B cell (primary cell): Measurements from ENCODE around the gene ZBTB6. TPM values are rescaled to one million over a fixed set of nuclear protein-coding genes. Genes with fewer than 3 reads are reported as not detected.

Experiments
- ATAC-seq: fragments of 200-7000 bp; cut with Tn5 transposase; one replicate; pipeline ENCODE4 v1.10.0; 2021; ENCODE audit warnings: low read depth, mild to moderate bottlenecking, moderate number of reproducible peaks, moderate library complexity
- CTCF ChIA-PET: fragments of 350-600 bp; sonication (Branson Sonifier 250); formaldehyde crosslinking; loops from one replicate; lab custom pipeline; 2021; ENCODE audit warnings: antibody characterized with exemption, inconsistent platforms; lab: Charles Lee
- POLR2A ChIA-PET: fragments of 350-600 bp; sonication (Branson Sonifier 250); formaldehyde crosslinking; loops from one replicate; lab custom pipeline; 2021; ENCODE audit warnings: antibody characterized with exemption; lab: Charles Lee
- DNase-seq: peaks from one replicate; pipeline ENCODE4 v3.0.0; 2013
- H2AFZ ChIP-seq: 2 replicates; pipeline ENCODE4 v1.6.1; 2012; ENCODE audit warnings: mild to moderate bottlenecking, low read depth, low read length; ENCODE audit not compliant: insufficient read depth, poor library complexity, severe bottlenecking
- H3K27ac ChIP-seq, 2 donors: 1 replicate in 1 of 2; 2 replicates in 1 of 2; pipeline ENCODE4 v1.5.1; 2012 to 2013; ENCODE audit warnings: low read length in 2 of 2, mild to moderate bottlenecking in 2 of 2, moderate library complexity in 1 of 2
- H3K27me3 ChIP-seq, 4 experiments: fragments of 200-600 bp in 1 of 4; sonication (generic) in 1 of 4; replicated peaks in 1 of 4; 1 replicate in 2 of 4; 2 replicates in 2 of 4; pipeline versions ENCODE4 v1.6.1 to v1.7.0; 2013 to 2016; ENCODE audit warnings: low read length in 3 of 4, mild to moderate bottlenecking in 2 of 4, mixed read lengths in 1 of 4, moderate library complexity in 1 of 4; ENCODE audit not compliant: insufficient read depth in 4 of 4, control insufficient read depth in 3 of 4; ENCODE audit errors: control extremely low read depth in 1 of 4
- H3K36me3 ChIP-seq, 2 experiments: replicated peaks in 1 of 2; 1 replicate in 1 of 2; 2 replicates in 1 of 2; pipeline versions ENCODE4 v1.6.1 to v1.7.1; 2013; ENCODE audit warnings: low read length in 1 of 2; ENCODE audit not compliant: insufficient read depth in 2 of 2, control insufficient read depth in 1 of 2; ENCODE audit errors: control extremely low read depth in 1 of 2, extremely low read depth in 1 of 2
- H3K4me1 ChIP-seq, 2 donors: fragments of 200-600 bp in 1 of 2; sonication (generic) in 1 of 2; 1 replicate in 1 of 2; 2 replicates in 1 of 2; pipeline versions ENCODE4 v1.5.1 to v1.6.1; 2013 to 2017; ENCODE audit warnings: low read length in 2 of 2; ENCODE audit not compliant: control insufficient read depth in 2 of 2, insufficient read depth in 2 of 2
- H3K4me2 ChIP-seq: replicated peaks from 2 replicates; pipeline ENCODE3; 2012; ENCODE audit warnings: mild to moderate bottlenecking, low read depth, low read length; ENCODE audit not compliant: poor library complexity, severe bottlenecking
- H3K4me3 ChIP-seq, 5 experiments: fragments of 200-600 bp in 1 of 5; sonication (generic) in 1 of 5; 1 replicate in 3 of 5; 2 replicates in 2 of 5; pipeline versions ENCODE4 v1.5.1 to v1.7.0; 2011 to 2016; ENCODE audit warnings: low read length in 4 of 5, mild to moderate bottlenecking in 4 of 5, low read depth in 2 of 5, control low read depth in 1 of 5, moderate library complexity in 1 of 5; ENCODE audit not compliant: insufficient read depth in 1 of 5; ENCODE audit errors: control extremely low read depth in 1 of 5, extremely low read depth in 1 of 5
- H3K79me2 ChIP-seq: fragments of 200-600 bp; sonication (generic); one replicate; pipeline ENCODE4 v1.6.0; 2016; ENCODE audit warnings: low read length; ENCODE audit not compliant: control insufficient read depth, insufficient read depth
- H3K9ac ChIP-seq: fragments of 200-600 bp; sonication (generic); 2 replicates; pipeline ENCODE4 v1.6.1; 2017; ENCODE audit warnings: mild to moderate bottlenecking, low read length, moderate library complexity
- H3K9me3 ChIP-seq, 3 donors: one replicate each; pipeline versions ENCODE4 v1.6.1 to v1.7.1; 2013; ENCODE audit warnings: low read length in 2 of 3; ENCODE audit not compliant: control insufficient read depth in 2 of 3, insufficient read depth in 1 of 3; ENCODE audit errors: control extremely low read depth in 1 of 3
- H4K20me1 ChIP-seq: 2 replicates; pipeline ENCODE4 v1.6.0; 2012; ENCODE audit warnings: mild to moderate bottlenecking, low read length; ENCODE audit not compliant: insufficient read depth, control insufficient read depth, poor library complexity, severe bottlenecking
- H3K27ac Mint-ChIP-seq: one replicate; pipeline ENCODE4 v1.8.0; 2021; ENCODE audit warnings: mixed read lengths
- H3K27me3 Mint-ChIP-seq: one replicate; pipeline ENCODE4 v1.8.0; 2021; ENCODE audit warnings: mixed read lengths
- H3K4me1 Mint-ChIP-seq: one replicate; pipeline ENCODE4 v1.8.0; 2021; ENCODE audit warnings: mixed read lengths
- H3K4me3 Mint-ChIP-seq: one replicate; pipeline ENCODE4 v1.8.0; 2021; ENCODE audit warnings: mixed read lengths
- H3K9me3 Mint-ChIP-seq: one replicate; pipeline ENCODE4 v1.8.0; 2022; ENCODE audit warnings: mixed read lengths; ENCODE audit not compliant: insufficient read depth
- EZH2 ChIP-seq: IDR thresholded peaks from 2 replicates; pipeline ENCODE4 v1.6.1; 2012; ENCODE audit warnings: borderline replicate concordance, low read depth, mild to moderate bottlenecking, moderate library complexity, low read length; ENCODE audit not compliant: insufficient read depth, poor library complexity, severe bottlenecking
- WGBS: methylation state at CpG from one replicate; pipeline ENCODE4 v1.1.5; 2013; ENCODE audit warnings: missing lambda C conversion rate; ENCODE audit not compliant: insufficient coverage; 5-methylcytosine and 5-hydroxymethylcytosine counted together
- intact Hi-C: fragments of 100-400 bp; cut with micrococcal nuclease; formaldehyde crosslinking; loops from one replicate; pipeline ENCODE4 v1.10.0; 2022
- polyA plus RNA-seq: library from polyadenylated mRNA; depleted of rRNA; stranded (reverse); fragments of >200 nt; gene quantifications from 2 replicates; pipeline ENCODE4 v1.2.3, GENCODE V29; 2012
- total RNA-seq, 2 donors: library from RNA; stranded (reverse); fragments of 120-200 nt in 1 of 2; gene quantifications; 1 replicate in 1 of 2; 2 replicates in 1 of 2; pipeline versions ENCODE4 v1.2.3 to v1.2.4, GENCODE V29; 2013 to 2022
- TF ChIP-seq, protein P1 (sequence below): fragments of 200-600 bp; IDR thresholded peaks from one replicate; pipeline ENCODE4 v1.8.0; 2022; ENCODE audit warnings: antibody characterized with exemption, mild to moderate bottlenecking

The ZBTB6 gene
- total and polyA plus RNA-seq, 2 donors (not counting 1 experiment from before 2014, with no cell fraction given): 1.3 to 19.9 TPM

DNA sequence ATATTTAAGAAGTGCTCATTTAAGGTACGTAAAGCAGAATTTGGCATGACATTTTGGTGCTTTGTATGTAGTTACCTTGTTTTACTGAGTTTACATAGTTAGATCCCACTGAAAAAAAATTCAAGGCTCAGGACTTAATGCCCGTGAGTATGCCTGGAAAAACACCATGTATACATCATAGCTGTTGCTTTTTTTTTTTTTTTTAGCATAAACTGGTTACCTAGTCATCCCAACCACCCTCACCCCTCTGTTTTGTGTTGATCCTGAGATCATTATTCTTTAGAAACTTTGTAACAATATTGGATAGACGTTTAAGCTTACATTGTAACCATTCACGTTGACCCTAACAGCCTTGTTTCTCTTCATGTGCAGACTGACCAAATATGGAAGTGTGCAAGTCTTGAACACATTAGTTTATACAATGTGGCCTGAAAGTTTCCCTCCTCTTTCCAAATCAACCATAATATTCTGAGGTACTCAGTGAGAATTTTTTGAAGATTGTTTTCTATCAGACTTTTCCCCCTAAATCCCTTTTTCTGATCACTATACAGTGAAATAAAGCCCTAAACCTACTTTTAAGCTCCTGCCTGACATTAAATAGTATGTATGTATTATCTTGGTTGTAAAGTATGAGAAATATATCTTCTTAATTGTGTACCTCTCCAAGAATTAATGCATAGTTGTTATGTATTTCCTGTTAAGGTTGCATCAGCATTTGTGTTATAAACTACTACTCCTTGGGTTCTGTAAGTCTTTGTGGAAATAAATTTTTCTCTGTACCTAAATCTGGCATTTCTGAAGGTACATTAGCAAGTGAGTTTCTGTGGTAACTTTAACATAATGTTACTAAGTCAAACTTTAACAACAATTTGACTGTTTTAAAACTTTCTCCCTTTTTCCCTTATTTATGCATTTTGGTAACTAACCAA lies 32.1 kb upstream of the ZBTB6 start:
- H3K27me3 ChIP-seq: no peaks in the 10 kb centered on the region
- peaks cover 47% of the 10 kb centered on the region for H3K4me1 Mint-ChIP-seq
- intact Hi-C loops: loop anchor here (10.0 kb wide), 1 partner anchor 680 kb away; the partner anchor contains the start of genes MRRF and RBM18
- no peak overlapping the region for H3K4me2 ChIP-seq
- TF ChIP-seq, protein P1, sequence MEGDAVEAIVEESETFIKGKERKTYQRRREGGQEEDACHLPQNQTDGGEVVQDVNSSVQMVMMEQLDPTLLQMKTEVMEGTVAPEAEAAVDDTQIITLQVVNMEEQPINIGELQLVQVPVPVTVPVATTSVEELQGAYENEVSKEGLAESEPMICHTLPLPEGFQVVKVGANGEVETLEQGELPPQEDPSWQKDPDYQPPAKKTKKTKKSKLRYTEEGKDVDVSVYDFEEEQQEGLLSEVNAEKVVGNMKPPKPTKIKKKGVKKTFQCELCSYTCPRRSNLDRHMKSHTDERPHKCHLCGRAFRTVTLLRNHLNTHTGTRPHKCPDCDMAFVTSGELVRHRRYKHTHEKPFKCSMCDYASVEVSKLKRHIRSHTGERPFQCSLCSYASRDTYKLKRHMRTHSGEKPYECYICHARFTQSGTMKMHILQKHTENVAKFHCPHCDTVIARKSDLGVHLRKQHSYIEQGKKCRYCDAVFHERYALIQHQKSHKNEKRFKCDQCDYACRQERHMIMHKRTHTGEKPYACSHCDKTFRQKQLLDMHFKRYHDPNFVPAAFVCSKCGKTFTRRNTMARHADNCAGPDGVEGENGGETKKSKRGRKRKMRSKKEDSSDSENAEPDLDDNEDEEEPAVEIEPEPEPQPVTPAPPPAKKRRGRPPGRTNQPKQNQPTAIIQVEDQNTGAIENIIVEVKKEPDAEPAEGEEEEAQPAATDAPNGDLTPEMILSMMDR: no peak
- TF ChIP-seq EZH2: no peak
- 100% methylated on average over 1 of the region's 4 CpGs for WGBS
- no peak overlapping the region for H3K4me3 Mint-ChIP-seq
- DNase-seq: no peak
- H3K9ac ChIP-seq: no peak overlapping the region
- H4K20me1 ChIP-seq: peaks cover 58% of the 10 kb centered on the region
- no peaks in the 10 kb centered on the region for H3K27me3 Mint-ChIP-seq
- H3K4me3 ChIP-seq: no peak overlapping the region
- no peaks in the 10 kb centered on the region for H3K36me3 ChIP-seq
- CTCF ChIA-PET: no interaction called here
- peaks cover 15% of the 10 kb centered on the region in 2 donors for H3K4me1 ChIP-seq
- no peak for ATAC-seq
- H3K9me3 Mint-ChIP-seq: no peaks in the 10 kb centered on the region
- H3K27ac ChIP-seq: no peak overlapping the region
- POLR2A ChIA-PET: interaction anchor here (0.6 kb wide), 1 partner anchor 33 kb away, joined by 3 read pairs; no protein-coding TSS in a partner anchor
- H3K79me2 ChIP-seq: peaks cover 95% of the 10 kb centered on the region
- no peak overlapping the region for H2AFZ ChIP-seq
- no peak overlapping the region for H3K27ac Mint-ChIP-seq
- H3K9me3 ChIP-seq: no peaks in the 10 kb centered on the region
